HG02885 (cell line): Measurements from ENCODE around the gene RIC1.
"Not testable (repeated sequence)": the region's sequence is repeated elsewhere in the genome, so short reads cannot be mapped to it uniquely, and the experiment has no call there.

Experiments
- ATAC-seq: cut with Tn5 transposase; IDR thresholded peaks from one replicate; pipeline ENCODE4 v1.9.1; 2021; ENCODE audit warnings: mild to moderate bottlenecking; ENCODE audit not compliant: unreplicated experiment, poor library complexity

Gene RIC1

DNA sequence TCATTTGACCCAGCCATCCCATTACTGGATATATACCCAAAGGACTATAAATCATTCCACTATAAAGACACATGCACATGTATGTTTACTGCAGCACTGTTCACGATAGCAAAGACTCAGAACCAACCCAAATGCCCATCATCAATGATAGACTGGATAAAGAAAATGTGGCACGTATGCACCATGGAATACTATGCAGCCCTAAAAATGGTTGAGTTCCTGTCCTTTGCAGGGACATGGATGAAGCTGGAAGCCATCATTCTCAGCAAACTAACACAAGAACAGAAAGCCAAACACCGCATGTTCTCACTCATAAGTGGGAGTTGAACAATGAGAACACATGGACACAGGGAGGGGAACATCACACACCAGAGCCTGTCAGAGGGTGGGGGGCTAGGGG lies 154.5 kb downstream of the RIC1 start:
- ATAC-seq: not testable (repeated sequence)

GRCh38 chr9:5783982-5784381 lies 155.1 kb downstream of the RIC1 start:
- no peak for ATAC-seq

DNA sequence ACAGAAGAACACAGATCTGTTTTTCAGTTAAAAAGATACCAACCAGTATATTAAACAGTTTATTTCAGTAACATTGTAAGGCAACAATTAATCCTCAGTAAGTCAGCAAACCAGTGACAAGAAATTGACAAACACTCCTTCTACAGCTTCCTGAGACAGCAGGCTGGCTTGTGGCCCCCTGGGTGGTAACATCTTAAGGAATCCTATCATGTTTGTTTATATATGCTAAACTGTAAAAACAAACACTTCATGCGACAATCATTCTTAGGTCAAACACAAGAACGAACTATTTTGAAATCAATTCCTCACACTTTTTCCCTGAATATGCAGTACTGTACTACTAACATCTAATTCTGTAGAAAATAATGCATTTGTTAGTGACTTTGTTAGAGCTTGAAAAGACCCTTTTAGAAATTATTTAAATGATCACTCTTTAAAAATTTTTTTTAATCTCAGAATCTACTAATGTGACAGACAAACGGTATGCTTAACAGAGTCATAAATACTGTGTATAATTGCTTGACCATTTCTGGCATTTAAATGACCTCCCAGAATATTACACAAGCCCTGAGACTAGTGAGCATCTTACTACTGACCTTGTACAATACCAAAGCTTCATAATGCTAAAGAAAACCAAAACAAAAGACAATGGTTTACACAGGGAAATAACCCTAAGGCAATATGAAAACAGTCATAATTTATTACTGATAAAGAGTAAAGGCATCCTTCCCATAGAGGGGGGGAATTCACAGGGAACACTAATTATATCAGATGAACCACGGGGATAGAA lies 155.8 kb downstream of the RIC1 start:
- ATAC-seq: no peak

DNA sequence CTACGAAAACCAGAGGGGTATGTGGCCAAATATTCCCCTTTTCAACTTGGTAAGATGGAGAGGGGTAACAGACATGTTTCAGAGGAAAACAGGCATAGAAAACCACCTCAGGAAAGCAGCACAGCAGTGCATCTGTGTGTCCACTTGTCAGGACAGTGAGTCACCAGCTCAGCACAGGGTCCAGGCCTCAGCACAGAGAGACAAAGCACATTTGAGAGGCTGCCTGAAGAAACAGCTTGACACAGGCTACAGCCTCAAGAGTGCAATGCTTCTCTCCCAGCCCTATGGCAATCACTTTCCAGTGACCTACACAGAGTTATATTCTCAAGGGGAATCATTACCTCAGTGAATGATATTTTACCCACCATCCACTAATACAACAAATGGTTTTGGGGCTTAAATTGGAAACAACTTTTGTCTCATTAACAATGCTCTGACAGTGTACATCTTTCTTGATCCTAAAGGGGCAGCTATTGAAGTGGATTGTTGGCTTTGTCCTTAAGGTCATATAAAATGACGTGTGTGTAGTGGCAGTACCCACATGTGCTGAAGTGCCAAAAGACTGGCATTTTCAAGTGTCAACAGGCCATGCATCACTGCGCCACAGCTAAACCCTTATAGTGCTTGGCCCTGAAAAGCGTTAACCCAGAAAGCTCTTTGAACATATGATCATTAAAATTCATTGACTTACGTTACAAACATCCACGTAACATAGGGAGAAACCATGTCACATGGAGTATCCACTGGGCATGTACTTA lies 157.6 kb downstream of the RIC1 start:
- ATAC-seq: no peak

GRCh38 chr9:5787220-5787619 lies 158.3 kb downstream of the RIC1 start:
- ATAC-seq: no peak

- ATAC-seq: no peak
Observed at GRCh38 chr9:5787759-5788302, 158.9 kb downstream of the RIC1 start.

DNA sequence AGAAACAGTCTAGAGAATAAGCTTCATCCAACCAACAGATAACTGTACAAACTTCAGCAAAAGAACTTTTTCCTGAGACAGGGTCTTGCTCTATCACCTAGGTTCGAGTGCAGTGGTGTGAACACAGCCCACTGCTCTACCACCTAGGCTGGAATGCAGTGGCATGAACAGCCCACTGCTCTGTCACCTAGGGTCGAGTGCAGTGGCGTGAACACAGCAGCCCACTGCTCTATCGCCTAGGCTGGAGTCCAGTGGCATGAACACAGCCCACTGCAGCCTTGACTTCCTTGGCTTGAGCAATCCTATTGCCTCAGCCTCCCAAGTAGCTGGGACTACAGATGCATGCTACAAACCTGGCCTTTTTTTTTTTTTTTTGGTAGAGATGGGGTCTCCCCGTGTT lies 160.6 kb downstream of the RIC1 start:
- ATAC-seq: no peak

GRCh38 chr9:5790923-5791322 lies 162.0 kb downstream of the RIC1 start:
- ATAC-seq: no peak

GRCh38 chr9:5791870-5792269 lies 163.0 kb downstream of the RIC1 start:
- no peak for ATAC-seq

- no peak for ATAC-seq
Observed at GRCh38 chr9:5793812-5794211, 164.9 kb downstream of the RIC1 start.

- no peak for ATAC-seq
Observed at GRCh38 chr9:5796298-5796697, 167.4 kb downstream of the RIC1 start.

- ATAC-seq: no peak
Observed at GRCh38 chr9:5798581-5798980, 169.7 kb downstream of the RIC1 start.

- ATAC-seq: no peak
Observed at GRCh38 chr9:5799314-5799713, 170.4 kb downstream of the RIC1 start.

DNA sequence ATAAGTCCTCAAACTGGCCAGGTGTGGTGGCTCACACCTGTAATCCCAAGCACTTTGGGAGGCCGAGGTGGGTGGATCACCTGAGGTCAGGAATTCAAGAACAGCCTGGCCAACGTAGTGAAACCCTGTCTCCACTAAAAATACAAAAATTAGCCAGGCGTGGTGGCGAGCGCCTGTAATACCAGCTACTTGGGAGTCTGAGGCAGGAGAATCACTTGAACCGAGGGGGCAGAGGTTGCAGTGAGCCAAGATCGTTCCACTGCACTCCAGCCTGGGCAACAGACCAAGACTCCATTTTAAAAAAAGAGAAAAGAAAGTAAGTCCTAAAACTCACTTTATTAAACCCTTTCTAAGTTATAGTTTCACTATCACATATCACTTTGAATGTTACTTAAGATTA lies 171.5 kb downstream of the RIC1 start:
- not testable (repeated sequence) for ATAC-seq

- ATAC-seq: no peak
Observed at GRCh38 chr9:5800969-5801738, 172.2 kb downstream of the RIC1 start.

- ATAC-seq: no peak
Observed at GRCh38 chr9:5801739-5802113, 172.8 kb downstream of the RIC1 start.

GRCh38 chr9:5805478-5805877 lies 176.6 kb downstream of the RIC1 start:
- no peak for ATAC-seq

DNA sequence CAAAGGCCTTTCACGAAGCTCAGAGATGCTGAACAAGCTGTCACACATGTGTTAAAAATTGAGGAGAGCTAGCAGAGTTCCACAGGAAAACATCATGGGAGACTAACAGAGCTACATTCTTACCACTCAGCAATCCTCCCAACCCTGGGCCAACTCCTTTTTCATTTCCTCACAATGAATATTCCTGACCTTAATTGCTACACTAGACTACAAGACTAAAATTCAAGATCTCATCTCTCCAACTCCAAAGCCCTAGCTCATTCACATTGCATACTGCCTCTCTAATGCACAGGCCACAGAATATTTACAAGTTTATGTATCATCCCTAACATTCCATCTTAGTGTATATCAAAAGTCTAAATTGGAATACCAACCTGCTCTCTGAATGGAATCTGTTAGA lies 182.8 kb downstream of the RIC1 start:
- no peak for ATAC-seq

DNA sequence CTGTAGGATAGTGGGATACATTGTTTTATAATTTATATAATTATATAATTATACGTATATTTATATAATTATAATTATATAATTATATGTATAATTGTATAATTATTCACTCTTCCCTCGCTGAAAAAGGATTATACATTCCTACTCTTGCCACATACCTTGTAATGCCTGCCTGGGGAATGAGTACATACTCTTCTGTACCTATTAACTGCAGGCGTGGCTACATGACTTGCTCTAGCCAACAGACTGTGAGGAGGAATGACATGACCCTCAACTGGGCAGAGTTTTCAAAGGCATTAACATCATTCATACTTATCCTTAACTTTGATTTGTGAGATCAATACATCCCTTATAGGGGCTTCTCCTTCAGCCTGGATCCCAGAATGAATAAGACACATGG lies 184.9 kb downstream of the RIC1 start:
- no peak for ATAC-seq

- no peak for ATAC-seq
Observed at GRCh38 chr9:5815461-5815860, 186.6 kb downstream of the RIC1 start.

DNA sequence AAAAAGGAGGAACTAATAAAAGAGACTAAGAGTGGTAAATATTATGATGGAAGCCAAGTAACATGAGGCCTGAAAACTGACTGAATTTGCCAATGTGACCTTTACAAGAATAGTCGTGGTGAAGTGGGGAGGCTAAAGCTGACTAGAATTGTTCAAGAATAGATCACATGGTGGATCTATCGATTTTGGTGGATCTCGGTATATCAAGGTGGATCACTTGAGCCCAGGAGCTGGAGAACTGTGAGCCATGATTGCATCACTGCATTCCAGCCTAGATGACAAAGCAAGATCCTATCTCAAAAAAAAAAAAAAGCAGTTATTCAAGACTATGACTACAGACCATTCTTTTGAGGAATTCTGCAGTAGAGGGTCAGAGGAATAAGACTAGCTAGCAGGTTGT lies 189.0 kb downstream of the RIC1 start:
- no peak for ATAC-seq
